Small intestine (tissue), 7 donors: ENCODE measurements around the gene BUD31. TPM values are rescaled to one million over a fixed set of nuclear protein-coding genes. Genes with fewer than 3 reads are reported as not detected.

Experiments used
- DNase-seq, 2 donors: peaks; one replicate each; pipeline versions ENCODE4 v3.0.0 to v3.0.0-alpha.2; 2013
- FAIRE-seq: peaks from 2 replicates; lab custom pipeline; 2012; peaks lifted over from hg19 to GRCh38; lab: Jason Lieb, UNC
- H3K27ac ChIP-seq, 3 donors: one replicate each; pipeline ENCODE4 v1.5.1; 2013; ENCODE audit warnings: low read length in 2 of 3, mild to moderate bottlenecking in 2 of 3, control low read depth in 1 of 3, inconsistent platforms in 1 of 3, low read depth in 1 of 3, moderate library complexity in 1 of 3
- H3K27me3 ChIP-seq, 3 donors: one replicate each; pipeline ENCODE4 v1.6.1; 2013; ENCODE audit warnings: low read length in 3 of 3, inconsistent platforms in 1 of 3; ENCODE audit not compliant: control insufficient read depth in 3 of 3, insufficient read depth in 3 of 3
- H3K36me3 ChIP-seq, 3 donors: one replicate each; pipeline ENCODE4 v1.6.1; 2013; ENCODE audit warnings: low read length in 3 of 3, inconsistent platforms in 1 of 3, low read depth in 1 of 3, mild to moderate bottlenecking in 1 of 3, moderate library complexity in 1 of 3; ENCODE audit not compliant: control insufficient read depth in 3 of 3, insufficient read depth in 2 of 3
- H3K4me1 ChIP-seq, 3 donors: one replicate each; pipeline ENCODE4 v1.6.1; 2013; ENCODE audit warnings: low read length in 2 of 3, inconsistent platforms in 1 of 3, low read depth in 1 of 3, mild to moderate bottlenecking in 1 of 3, moderate library complexity in 1 of 3; ENCODE audit not compliant: control insufficient read depth in 3 of 3, insufficient read depth in 2 of 3
- H3K4me3 ChIP-seq, 3 donors: one replicate each; pipeline ENCODE4 v1.5.1; 2013; ENCODE audit warnings: low read length in 3 of 3, control low read depth in 1 of 3, inconsistent platforms in 1 of 3, low read depth in 1 of 3, mild to moderate bottlenecking in 1 of 3, moderate library complexity in 1 of 3
- H3K9me3 ChIP-seq, 2 donors: one replicate each; pipeline ENCODE4 v1.6.1; 2013; ENCODE audit warnings: low read depth in 1 of 2, low read length in 1 of 2; ENCODE audit not compliant: control insufficient read depth in 2 of 2, insufficient read depth in 1 of 2
- WGBS, 3 donors: extraction: QIAGEN DNeasy Blood & Tissue Kit; methylation state at CpG; one replicate each; pipeline ENCODE4 v1.1.7; 2013; 5-methylcytosine and 5-hydroxymethylcytosine counted together
- polyA plus RNA-seq, 4 donors: library from polyadenylated mRNA; stranded (reverse) in 3 of 4; unstranded in 1 of 4; fragments of 200-250 nt in 3 of 4; fragments of 120-200 nt in 1 of 4; gene quantifications; one replicate each; pipeline versions ENCODE4 v1.2.1 to v1.2.3, GENCODE V29; 2013
- donor health status: healthy with polysubstance abuse.
- donor health status: control.
- donor health status: control.
- donor health status: Bipolar disorder and iron deficiency.
- donor health status: healthy.

The BUD31 gene
- polyA plus RNA-seq, 4 donors: 71.9 to 166 (median 132) TPM

DNA sequence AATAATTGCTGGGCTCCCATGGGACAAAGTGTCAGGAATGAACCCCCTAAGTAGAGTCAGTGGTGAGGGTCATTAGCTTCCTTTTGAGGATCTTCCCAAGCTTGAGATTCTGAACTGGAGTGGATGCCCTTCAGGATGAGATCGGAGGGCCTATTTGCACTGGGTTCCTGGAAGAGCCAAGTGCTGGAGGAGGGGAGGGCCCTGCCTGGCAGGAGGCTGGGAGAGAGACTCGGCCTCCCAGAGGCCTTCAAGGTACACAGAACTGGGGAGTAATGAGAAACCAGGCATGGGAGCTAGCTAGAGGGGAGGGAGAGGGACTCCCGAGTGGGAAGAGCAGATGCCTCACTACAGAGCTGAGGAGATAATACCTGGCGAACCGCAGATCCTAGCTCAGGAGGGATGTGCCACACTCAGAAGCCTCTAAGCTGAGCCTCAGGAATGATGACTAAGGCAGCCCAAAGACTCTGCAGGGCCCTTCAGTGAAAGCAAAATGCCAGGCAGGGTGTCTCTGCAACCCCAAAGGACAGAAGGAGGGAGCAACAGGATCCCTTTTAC is 9.8 kb upstream of the BUD31 start:
- no peaks in the 10 kb centered on the region for H3K9me3 ChIP-seq
- H3K4me3 ChIP-seq: no peak overlapping the region
- 76 to 82% (median 79%) methylated on average over 5 of the region's 5 CpGs for WGBS, 3 donors
- H3K4me1 ChIP-seq: peaks cover 0 to 1% (median 0%) of the 10 kb centered on the region in 3 donors
- no peak overlapping the region for H3K27ac ChIP-seq
- no peak for DNase-seq
- FAIRE-seq: no peak
- H3K36me3 ChIP-seq: peaks cover 12 to 94% (median 17%) of the 10 kb centered on the region in 3 donors
- H3K27me3 ChIP-seq: no peaks in the 10 kb centered on the region

DNA sequence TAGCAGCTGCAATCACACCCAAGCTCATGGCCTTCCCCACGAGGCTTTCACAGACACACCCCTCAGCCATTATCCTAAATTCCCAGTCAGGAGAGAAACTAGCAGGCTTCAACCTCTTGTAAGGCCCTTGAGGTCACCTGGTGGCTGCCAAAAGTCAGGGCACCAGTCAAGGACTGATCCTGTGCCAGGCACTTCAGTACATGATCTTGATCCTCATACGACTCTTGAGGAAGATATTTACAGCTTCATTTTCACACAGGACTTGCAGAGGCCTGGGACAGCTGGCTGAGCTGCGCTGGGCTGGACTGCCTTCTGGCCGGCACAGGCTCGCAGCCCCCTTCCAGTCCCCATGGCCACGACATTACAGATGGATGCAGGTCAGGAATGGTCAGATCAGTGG is 9.2 kb upstream of the BUD31 start:
- Histone ChIP-seq H3K9me3 (no peaks in the 10 kb centered on the region), H3K4me1 (no peaks in the 10 kb centered on the region), H3K36me3 (peaks cover 11 to 95% (median 17%) of the 10 kb centered on the region in 3 donors), H3K27me3 (no peaks in the 10 kb centered on the region), H3K4me3 (no peak overlapping the region), H3K27ac (no peak overlapping the region)
- FAIRE-seq (no peak), DNase-seq (no peak)
- WGBS, 3 donors: 80 to 82% (median 81%) methylated on average over 6 of the region's 6 CpGs

DNA sequence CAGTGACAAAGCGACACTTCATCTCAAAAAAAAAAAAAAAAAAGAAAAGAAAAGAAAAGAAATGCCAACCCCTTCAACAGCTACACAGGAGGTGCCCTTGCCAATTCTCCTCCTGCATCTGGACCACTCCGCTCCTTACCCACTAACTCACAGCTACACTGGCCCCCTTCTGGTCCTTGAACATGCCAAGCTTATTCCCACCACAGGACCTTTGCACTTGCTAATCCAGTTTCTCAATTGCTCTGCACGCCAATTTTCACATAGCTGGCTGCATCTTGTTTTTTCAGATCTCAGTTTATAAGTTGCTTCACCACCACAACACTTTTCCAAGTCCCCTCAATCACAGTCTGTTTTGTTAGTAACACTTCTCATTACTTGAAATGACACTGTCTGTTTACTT is 5.9 kb upstream of the BUD31 start:
- Histone ChIP-seq H3K36me3 (peaks cover 4 to 74% (median 14%) of the 10 kb centered on the region in 3 donors), H3K9me3 (no peaks in the 10 kb centered on the region), H3K27ac (no peak overlapping the region), H3K4me3 (no peak overlapping the region), H3K27me3 (no peaks in the 10 kb centered on the region), H3K4me1 (peaks cover 5 to 11% (median 7%) of the 10 kb centered on the region in 3 donors)
- FAIRE-seq (no peak), DNase-seq (no peak)
- WGBS, 3 donors: 96 to 98% (median 97%) methylated on average over 2 to 3 of the region's 3 CpGs

DNA sequence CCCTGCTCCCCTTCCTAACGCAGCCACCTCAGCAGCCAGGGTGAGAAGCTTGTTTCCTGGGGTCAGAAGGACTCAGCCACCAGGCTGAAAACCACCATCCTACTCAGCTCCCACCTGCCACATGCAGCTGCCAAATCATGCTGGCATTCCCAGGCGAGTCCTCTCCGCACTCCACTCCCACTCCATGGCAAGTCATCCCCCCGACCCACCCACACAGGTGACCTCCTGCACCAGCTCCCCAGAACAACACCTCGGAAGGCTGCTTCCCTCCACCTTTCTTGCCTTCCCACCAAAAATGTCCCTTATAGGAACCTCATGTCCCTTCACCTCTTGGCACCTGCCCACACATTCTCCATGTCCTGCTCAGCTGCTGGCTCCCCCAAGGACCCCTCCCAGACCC is 5.0 kb upstream of the BUD31 start:
- DNase-seq: no peak
- Histone ChIP-seq H3K27ac (no peak overlapping the region), H3K36me3 (peaks cover 4 to 65% (median 12%) of the 10 kb centered on the region in 3 donors), H3K9me3 (no peaks in the 10 kb centered on the region), H3K27me3 (no peaks in the 10 kb centered on the region), H3K4me1 (peaks cover 5 to 11% (median 7%) of the 10 kb centered on the region in 3 donors), H3K4me3 (no peak overlapping the region)
- no peak for FAIRE-seq
- 89 to 96% (median 92%) methylated on average over 5 of the region's 5 CpGs for WGBS, 3 donors

DNA sequence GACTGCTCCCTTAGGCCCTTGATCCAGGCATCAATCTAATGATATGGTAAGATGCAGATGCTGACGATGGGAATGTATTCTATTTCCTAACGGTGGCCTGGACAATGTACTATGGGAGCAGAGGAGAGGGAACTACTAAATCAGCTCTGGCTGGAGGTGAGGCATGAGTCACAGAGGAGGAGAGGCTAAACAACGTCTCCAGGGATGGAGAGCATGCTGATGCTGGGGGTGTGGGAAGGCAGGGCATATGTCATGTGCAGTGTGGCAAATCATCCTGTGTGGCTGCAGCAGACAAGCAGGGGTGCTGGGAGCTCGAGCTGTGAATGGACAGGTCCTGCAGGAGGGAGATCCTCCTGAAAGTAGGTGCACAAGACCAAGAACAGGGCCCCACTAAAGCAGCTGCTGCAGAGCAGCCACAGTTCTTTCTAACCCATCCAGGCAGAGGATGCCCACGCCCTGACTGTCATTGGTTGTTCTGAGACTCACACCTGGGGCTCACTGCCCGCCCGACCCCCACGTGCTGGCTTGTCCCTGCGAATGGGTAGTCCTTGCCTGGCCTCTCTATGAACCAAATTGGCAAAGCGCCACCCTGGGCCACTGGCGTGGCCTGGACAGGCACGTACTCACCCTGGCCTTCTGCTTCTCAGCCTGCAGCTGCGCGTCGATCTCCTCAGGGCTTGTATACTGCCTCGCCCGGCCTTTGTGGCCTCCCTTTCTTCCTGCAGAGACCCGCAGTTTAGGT is 4.4 kb upstream of the BUD31 start:
- Histone ChIP-seq H3K27me3 (no peaks in the 10 kb centered on the region), H3K4me3 (no peak overlapping the region), H3K36me3 (peaks cover 4 to 59% (median 12%) of the 10 kb centered on the region in 3 donors), H3K9me3 (no peaks in the 10 kb centered on the region), H3K4me1 (peaks cover 5 to 11% (median 7%) of the 10 kb centered on the region in 3 donors), H3K27ac (no peak overlapping the region)
- no peak for FAIRE-seq
- DNase-seq: no peak
- WGBS, 3 donors: 82 to 86% (median 85%) methylated on average over 18 of the region's 18 CpGs

DNA sequence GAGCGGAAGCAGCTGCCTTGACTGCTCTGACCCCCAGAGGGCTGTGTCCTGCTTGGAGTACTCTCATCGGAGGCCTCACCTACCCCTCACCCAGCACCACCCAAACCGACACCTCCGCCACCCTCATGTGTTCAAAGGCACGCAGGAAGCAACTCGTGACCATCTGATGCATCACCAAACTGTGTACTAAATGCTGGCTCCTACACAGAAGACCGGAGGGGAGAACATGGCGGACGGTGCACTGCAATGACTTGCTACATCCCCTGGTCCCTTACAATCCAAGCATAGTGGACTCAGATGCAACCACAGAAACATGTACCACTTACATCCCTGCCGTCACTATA is 3.8 kb upstream of the BUD31 start:
- peaks cover 4 to 53% (median 11%) of the 10 kb centered on the region in 3 donors for H3K36me3 ChIP-seq
- H3K27ac ChIP-seq: no peak overlapping the region
- H3K9me3 ChIP-seq: no peaks in the 10 kb centered on the region
- WGBS, 3 donors: 93 to 94% (median 93%) methylated on average over 10 of the region's 10 CpGs
- peaks cover 5 to 14% (median 11%) of the 10 kb centered on the region in 3 donors for H3K4me1 ChIP-seq
- FAIRE-seq (no peak), DNase-seq (no peak)
- H3K4me3 ChIP-seq: no peak overlapping the region
- no peaks in the 10 kb centered on the region for H3K27me3 ChIP-seq

DNA sequence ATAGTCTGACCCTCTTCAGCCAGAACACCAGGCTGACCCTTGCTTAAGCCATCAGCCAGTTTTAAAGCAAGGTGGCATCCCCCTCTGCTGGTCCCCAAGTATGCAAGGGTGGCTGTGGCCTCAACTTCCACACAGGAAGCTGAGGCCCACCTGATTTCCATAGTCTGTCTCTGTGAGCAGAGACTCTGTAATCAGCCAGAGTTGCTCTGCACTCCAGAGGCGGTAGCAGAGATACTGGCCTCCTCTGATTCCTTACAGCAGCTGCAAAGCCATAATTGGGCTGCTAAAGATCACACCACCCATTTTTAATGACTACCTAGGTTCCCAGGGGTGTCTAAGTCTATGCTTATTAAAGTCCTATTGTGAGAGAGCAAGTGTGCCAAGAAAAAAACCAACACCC is 2.2 kb upstream of the BUD31 start:
- WGBS, 3 donors: 22 to 51% (median 29%) methylated on average over 1 of the region's 1 CpG
- Histone ChIP-seq H3K9me3 (no peaks in the 10 kb centered on the region), H3K4me1 (peaks cover 5 to 17% (median 13%) of the 10 kb centered on the region in 3 donors), H3K27me3 (no peaks in the 10 kb centered on the region), H3K4me3 (no peak overlapping the region), H3K36me3 (peaks cover 10 to 48% (median 11%) of the 10 kb centered on the region in 3 donors), H3K27ac (no peak overlapping the region)
- FAIRE-seq (no peak), DNase-seq (no peak)

DNA sequence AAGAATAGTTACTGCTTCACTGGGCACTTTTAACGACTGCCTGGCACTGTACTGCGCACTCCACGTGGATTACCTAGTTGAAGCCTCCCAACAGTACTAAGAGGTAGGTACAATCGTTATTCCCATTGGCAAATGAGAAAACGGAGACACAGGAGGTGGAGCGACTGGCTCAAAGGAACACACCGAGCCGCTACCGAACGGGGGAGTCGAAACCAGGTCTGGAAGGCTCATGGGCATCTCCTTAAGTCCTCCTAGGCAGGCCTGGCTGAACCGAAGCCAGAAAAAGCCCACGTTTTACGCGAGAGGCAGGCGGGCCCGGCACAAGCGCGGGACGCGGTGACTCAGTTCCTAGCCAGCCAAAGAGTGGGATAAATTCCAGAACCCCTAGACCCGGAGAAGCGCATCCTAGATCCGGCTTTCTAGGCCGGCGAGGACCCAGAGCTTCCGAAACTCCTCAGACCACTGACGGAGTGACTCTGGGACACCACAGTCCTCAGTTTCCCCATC is 844 bp upstream of the BUD31 start:
- no peaks in the 10 kb centered on the region for H3K27me3 ChIP-seq
- peak; percentile 45 to 66 for DNase-seq
- no peaks in the 10 kb centered on the region for H3K9me3 ChIP-seq
- peaks cover 5 to 17% (median 13%) of the 10 kb centered on the region in 3 donors for H3K4me1 ChIP-seq
- FAIRE-seq: no peak
- peak overlapping the region; percentile 74 to 99 (median 98) for H3K27ac ChIP-seq
- WGBS, 3 donors: 0 to 2% (median 0%) methylated on average over 28 of the region's 28 CpGs
- peaks cover 8 to 45% (median 15%) of the 10 kb centered on the region in 3 donors for H3K36me3 ChIP-seq
- H3K4me3 ChIP-seq: peak overlapping the region; percentile 79 to 88 (median 87)
